ENCODE data around the gene CIAPIN1. TPM values are rescaled to one million over a fixed set of nuclear protein-coding genes. Genes with fewer than 3 reads are reported as not detected.
A peak's percentile ranks its signal among the peaks of the same experiment; 100 is the strongest.

The CIAPIN1 gene
- total RNA-seq, 1 donor from 2014 or later: 52.3 TPM

- no peak overlapping the region for H3K27ac Mint-ChIP-seq
- H3K36me3 Mint-ChIP-seq (ENCODE audit: low read depth): peaks cover 77% of the 10 kb centered on the region
- no peaks in the 10 kb centered on the region for H3K27me3 Mint-ChIP-seq
- no peak overlapping the region for H3K4me3 Mint-ChIP-seq
- ChIA-PET CTCF (no interaction called here), POLR2A (no interaction called here)
- no peaks in the 10 kb centered on the region for H3K9me3 Mint-ChIP-seq
- peaks cover 14% of the 10 kb centered on the region for H3K4me1 Mint-ChIP-seq
- no peak for TF ChIP-seq CTCF (IDR thresholded peaks at IDR 0.05)
- ATAC-seq (ENCODE audit: low read depth): no peak
- intact Hi-C loops (cut with micrococcal nuclease): no loop called here
- DNase-seq: no peak
Measured at GRCh38 chr16:57469046-57469445, 21.9 kb upstream of the CIAPIN1 start.

- intact Hi-C loops (cut with micrococcal nuclease): no loop called here
- Mint-ChIP-seq H3K9me3 (no peaks in the 10 kb centered on the region), H3K27me3 (no peaks in the 10 kb centered on the region), H3K36me3 (ENCODE audit: low read depth) (peaks cover 80% of the 10 kb centered on the region), H3K4me3 (no peak overlapping the region), H3K4me1 (peaks cover 20% of the 10 kb centered on the region), H3K27ac (no peak overlapping the region)
- no peak for TF ChIP-seq CTCF (IDR thresholded peaks at IDR 0.05)
- no peak for ATAC-seq (ENCODE audit: low read depth)
- CTCF ChIA-PET: no interaction called here
- no peak for DNase-seq
- POLR2A ChIA-PET: no interaction called here
Measured at GRCh38 chr16:57468346-57468745, 21.2 kb upstream of the CIAPIN1 start.

- Mint-ChIP-seq H3K36me3 (ENCODE audit: low read depth) (peaks cover 77% of the 10 kb centered on the region), H3K4me3 (peak overlapping the region; percentile 1), H3K4me1 (peaks cover 29% of the 10 kb centered on the region), H3K27me3 (no peaks in the 10 kb centered on the region), H3K27ac (no peak overlapping the region), H3K9me3 (no peaks in the 10 kb centered on the region)
- ATAC-seq (ENCODE audit: low read depth): no peak
- no peak for TF ChIP-seq CTCF (IDR thresholded peaks at IDR 0.05)
- intact Hi-C loops (cut with micrococcal nuclease): no loop called here
- CTCF ChIA-PET: interaction anchor here (0.6 to 1.7 kb wide), 2 partner anchors 55 to 764 kb away, joined by 3 to 5 read pairs; no protein-coding TSS in a partner anchor
- DNase-seq: no peak
- POLR2A ChIA-PET: interaction anchor here (0.6 to 0.7 kb wide), 2 partner anchors 15 to 296 kb away, joined by 3 read pairs; no protein-coding TSS in a partner anchor
Measured at GRCh38 chr16:57464523-57464922, 17.3 kb upstream of the CIAPIN1 start.

GRCh38 chr16:57462978-57463362, 15.8 kb upstream of the CIAPIN1 start:
- ChIA-PET POLR2A (interaction anchor here (0.6 to 2.4 kb wide), 9 partner anchors 8 to 272 kb away, joined by 3 to 36 read pairs (median 5); partner anchors contain the start of genes CIAPIN1, COQ9, DOK4 and KATNB1), CTCF (interaction anchor here (0.9 to 2.4 kb wide), 8 partner anchors 8 to 163 kb away, joined by 3 to 15 read pairs (median 4); partner anchors contain the start of genes CIAPIN1 and COQ9)
- H3K4me3 Mint-ChIP-seq: peak overlapping the region; percentile 100
- peak overlapping the region; percentile 99 for H3K27ac Mint-ChIP-seq
- no peak for TF ChIP-seq CTCF (IDR thresholded peaks at IDR 0.05)
- ATAC-seq (ENCODE audit: low read depth) (no peak), DNase-seq (no peak)
- peaks cover 29% of the 10 kb centered on the region for H3K4me1 Mint-ChIP-seq
- peaks cover 72% of the 10 kb centered on the region for H3K36me3 Mint-ChIP-seq (ENCODE audit: low read depth)
- intact Hi-C loops (cut with micrococcal nuclease): loop anchor here (1.0 to 2.0 kb wide), 8 partner anchors 16 to 277 kb away; partner anchors contain the start of genes CCDC102A, CIAPIN1, COQ9 and KATNB1
- no peaks in the 10 kb centered on the region for H3K27me3 Mint-ChIP-seq
- no peaks in the 10 kb centered on the region for H3K9me3 Mint-ChIP-seq

GRCh38 chr16:57462209-57462977, 15.2 kb upstream of the CIAPIN1 start, which contains the start of gene POLR2C:
Gene POLR2C, plus strand, starts transcription at chr16:57462679. Its CDS starts 46 bp downstream, at chr16:57462725.
- Mint-ChIP-seq H3K36me3 (ENCODE audit: low read depth) (peaks cover 72% of the 10 kb centered on the region), H3K9me3 (no peaks in the 10 kb centered on the region), H3K4me3 (peak within 1 kb of the TSS; percentile 100), H3K27ac (peak within 1 kb of the TSS; percentile 99), H3K27me3 (no peaks in the 10 kb centered on the region), H3K4me1 (peaks cover 29% of the 10 kb centered on the region)
- intact Hi-C loops (cut with micrococcal nuclease): loop anchor here (1.0 to 2.0 kb wide), 8 partner anchors 15 to 276 kb away; partner anchors contain the start of genes CCDC102A, CIAPIN1, COQ9 and KATNB1
- DNase-seq (peak; percentile 93), ATAC-seq (ENCODE audit: low read depth) (peak; percentile 97)
- ChIA-PET CTCF (interaction anchor here (0.9 to 2.4 kb wide), 9 partner anchors 8 to 75 kb away, joined by 3 to 15 read pairs (median 4); partner anchors contain the start of genes CIAPIN1 and COQ9), POLR2A (interaction anchor here (0.5 to 2.4 kb wide), 16 partner anchors 9 to 400 kb away, joined by 3 to 36 read pairs (median 4); partner anchors contain the start of genes ADGRG5, CIAPIN1, COQ9 and DOK4)
- peak; percentile 38 for TF ChIP-seq CTCF (IDR thresholded peaks at IDR 0.05)

Data from activated B cell treated with CpG ODN at 0.5 μM for 24 hours (primary cell).